HEK293 (cell line): ENCODE measurements around the gene SEC11C.

Source experiments
- INSM2 ChIP-seq: fragments of 450-650 bp; formaldehyde crosslinking; IDR thresholded peaks from 2 replicates; pipeline ENCODE4 v1.5.1; 2016; ENCODE audit warnings: missing biosample characterization, missing genetic modification characterization
- KLF17 ChIP-seq: fragments of 450-650 bp; formaldehyde crosslinking; IDR thresholded peaks from 2 replicates; pipeline ENCODE4 v1.5.1; 2016; ENCODE audit warnings: missing biosample characterization, missing genetic modification characterization
- MEIS1 ChIP-seq: sonication (generic); formaldehyde crosslinking; IDR thresholded peaks from 2 replicates; pipeline ENCODE4 v1.8.1; 2022; ENCODE audit warnings: missing genetic modification reagents, mild to moderate bottlenecking, borderline replicate concordance
- YY1 ChIP-seq: fragments of 450-650 bp; formaldehyde crosslinking; IDR thresholded peaks from 2 replicates; pipeline ENCODE4 v1.5.1; 2018; ENCODE audit warnings: missing biosample characterization, missing genetic modification characterization
- ZBTB11 ChIP-seq: fragments of 450-650 bp; formaldehyde crosslinking; conservative IDR thresholded peaks from 2 replicates; pipeline ENCODE4 v1.5.1; 2016; ENCODE audit warnings: low read depth, missing biosample characterization, missing genetic modification characterization
- ZBTB8A ChIP-seq: fragments of 450-650 bp; formaldehyde crosslinking; IDR thresholded peaks from 2 replicates; pipeline ENCODE4 v1.5.1; 2016; ENCODE audit warnings: missing biosample characterization, missing genetic modification characterization
- ZFP37 ChIP-seq: fragments of 450-650 bp; formaldehyde crosslinking; IDR thresholded peaks from 2 replicates; pipeline ENCODE4 v1.5.1; 2016; ENCODE audit warnings: missing biosample characterization, missing genetic modification characterization
- ZNF169 ChIP-seq: fragments of 450-650 bp; formaldehyde crosslinking; IDR thresholded peaks from 2 replicates; pipeline ENCODE4 v1.5.1; 2016; ENCODE audit warnings: missing biosample characterization, missing genetic modification characterization
- ZNF221 ChIP-seq: fragments of 450-650 bp; formaldehyde crosslinking; IDR thresholded peaks from 2 replicates; pipeline ENCODE4 v1.5.1; 2017; ENCODE audit warnings: missing biosample characterization, missing genetic modification characterization, borderline replicate concordance
- ZNF23 ChIP-seq: fragments of 450-650 bp; formaldehyde crosslinking; IDR thresholded peaks from 2 replicates; pipeline ENCODE4 v1.5.1; 2016; ENCODE audit warnings: missing biosample characterization, missing genetic modification characterization, borderline replicate concordance
- ZNF26 ChIP-seq: fragments of 450-650 bp; formaldehyde crosslinking; IDR thresholded peaks from 2 replicates; pipeline ENCODE4 v1.5.1; 2016; ENCODE audit warnings: missing biosample characterization, missing genetic modification characterization
- ZNF280C ChIP-seq: fragments of 450-650 bp; formaldehyde crosslinking; IDR thresholded peaks from 2 replicates; pipeline ENCODE4 v1.5.1; 2016; ENCODE audit warnings: missing biosample characterization, missing genetic modification characterization
- ZNF324 ChIP-seq: fragments of 450-650 bp; formaldehyde crosslinking; IDR thresholded peaks from 2 replicates; pipeline ENCODE4 v1.5.1; 2016; ENCODE audit warnings: missing biosample characterization, missing genetic modification characterization
- ZNF391 ChIP-seq: fragments of 450-650 bp; formaldehyde crosslinking; IDR thresholded peaks from 2 replicates; pipeline ENCODE4 v1.5.1; 2016; ENCODE audit warnings: low read depth, missing biosample characterization, missing genetic modification characterization, borderline replicate concordance
- ZNF404 ChIP-seq: fragments of 450-650 bp; formaldehyde crosslinking; IDR thresholded peaks from 2 replicates; pipeline ENCODE4 v1.5.1; 2017; ENCODE audit warnings: missing biosample characterization, missing genetic modification characterization
- ZNF513 ChIP-seq: fragments of 450-650 bp; IDR thresholded peaks from 2 replicates; pipeline ENCODE4 v1.5.1; 2018; ENCODE audit warnings: missing biosample characterization, missing genetic modification characterization
- ZNF548 ChIP-seq: fragments of 450-650 bp; formaldehyde crosslinking; IDR thresholded peaks from 2 replicates; pipeline ENCODE4 v1.5.1; 2016; ENCODE audit warnings: missing biosample characterization, missing genetic modification characterization
- ZNF561 ChIP-seq: fragments of 450-650 bp; IDR thresholded peaks from 2 replicates; pipeline ENCODE4 v1.5.1; 2018; ENCODE audit warnings: missing biosample characterization, missing genetic modification characterization, borderline replicate concordance

SEC11C gene

GRCh38 chr18:59139615-59140301 lies at the start of gene SEC11C (continued):
- no peak for TF ChIP-seq ZNF561
- TF ChIP-seq KLF17 (tag by site-specific recombination), result 0 out of 2 replicates have a peak, but pooled peaks have one; percentile 24
- no peak for TF ChIP-seq ZNF404 (tag by site-specific recombination)
- peak; percentile 42; the same call in 1 of the 2 replicates for TF ChIP-seq ZBTB11 (tag by site-specific recombination)
- TF ChIP-seq ZNF324, result no peak
- TF ChIP-seq ZNF26 (tag by site-specific recombination), result no peak
- no peak for TF ChIP-seq ZNF548
- no peak for TF ChIP-seq ZNF221 (tag by site-specific recombination)
- TF ChIP-seq MEIS1, result no peak
- no peak for TF ChIP-seq YY1
- no peak for TF ChIP-seq ZNF169 (tag by site-specific recombination)
- no peak for TF ChIP-seq ZNF391 (tag by site-specific recombination)
- TF ChIP-seq INSM2 (tag by site-specific recombination), result no peak
- TF ChIP-seq ZFP37, result no peak; the same call in 1 of the 2 replicates
- TF ChIP-seq ZNF280C, result 0 out of 2 replicates have a peak, but pooled peaks have one; percentile 8
- no peak for TF ChIP-seq ZNF23 (tag by site-specific recombination)
- TF ChIP-seq ZNF513 (tag by site-specific recombination), result no peak
- peak; percentile 88 for TF ChIP-seq ZBTB8A (tag by site-specific recombination)
